K562 (cell line): Measurements from ENCODE around the gene ZDHHC24. TPM values are rescaled to one million over a fixed set of nuclear protein-coding genes. Genes with fewer than 3 reads are reported as not detected.

ENCODE experiments used
- ATF7 ChIP-seq: fragments of 450-650 bp; IDR thresholded peaks from 2 replicates; pipeline ENCODE4 v1.7.1; 2014; ENCODE audit warnings: mild to moderate bottlenecking, moderate library complexity
- BDP1 ChIP-seq: IDR thresholded peaks from 3 replicates; pipeline ENCODE4 v1.6.1; 2011; ENCODE audit not compliant: insufficient read length, insufficient read depth
- CXXC5 ChIP-seq: fragments of 250-450 bp; sonication (Bioruptor Pico); IDR thresholded peaks from 2 replicates; pipeline ENCODE4 v1.8.0; 2022; ENCODE audit warnings: inconsistent platforms, mild to moderate bottlenecking, moderate library complexity
- FIP1L1 ChIP-seq: fragments of 200-400 bp; formaldehyde crosslinking; IDR thresholded peaks from 2 replicates; pipeline ENCODE4 v1.6.1; 2018; ENCODE audit warnings: mild to moderate bottlenecking, low read depth, low read length; ENCODE audit not compliant: poor library complexity, severe bottlenecking
- FOXK2 ChIP-seq, 2 experiments: fragments of 450-650 bp; IDR thresholded peaks in 1 of 2; conservative IDR thresholded peaks in 1 of 2; 2 replicates each; pipeline ENCODE4 v1.6.1; 2016; ENCODE audit warnings: low read depth in 2 of 2, mild to moderate bottlenecking in 1 of 2
- MED1 ChIP-seq: sonication (generic); formaldehyde crosslinking; IDR thresholded peaks from 2 replicates; pipeline ENCODE4 v1.8.1; 2023; ENCODE audit warnings: missing genetic modification reagents, borderline replicate concordance
- MEF2A ChIP-seq: IDR thresholded peaks from 2 replicates; pipeline ENCODE4 v1.6.1; 2011; ENCODE audit warnings: low read depth, mild to moderate bottlenecking, low read length, moderate library complexity; ENCODE audit not compliant: control insufficient read depth
- NR4A1 ChIP-seq, 2 experiments: fragments of 250-450 bp in 1 of 2; fragments of 450-650 bp in 1 of 2; sonication (Bioruptor Pico) in 1 of 2; IDR thresholded peaks; 2 replicates each; pipeline versions ENCODE4 v1.4.0 to v1.6.1; 2016 to 2020; ENCODE audit warnings: mild to moderate bottlenecking in 2 of 2, missing compliant biosample characterization in 1 of 2, missing genetic modification characterization in 1 of 2, moderate library complexity in 1 of 2
- SIX5 ChIP-seq, 2 experiments: IDR thresholded peaks; 2 replicates each; pipeline ENCODE4 v1.6.1; 2011; ENCODE audit warnings: low read length in 2 of 2, borderline replicate concordance in 1 of 2, low read depth in 1 of 2, mild to moderate bottlenecking in 1 of 2, moderate library complexity in 1 of 2; ENCODE audit not compliant: insufficient read depth in 1 of 2
- SMARCB1 ChIP-seq: IDR thresholded peaks from 2 replicates; pipeline ENCODE4 v1.6.1; 2011; ENCODE audit warnings: improper control_type of control experiment, low read depth; ENCODE audit not compliant: insufficient read length
- SP1 ChIP-seq: sonication (generic); formaldehyde crosslinking; IDR thresholded peaks from 2 replicates; pipeline ENCODE4 v1.8.1; 2022; ENCODE audit warnings: mild to moderate bottlenecking, missing genetic modification reagents
- ZNF232 ChIP-seq: sonication (generic); formaldehyde crosslinking; IDR thresholded peaks from 2 replicates; pipeline ENCODE4 v1.8.0; 2022; ENCODE audit warnings: mild to moderate bottlenecking, missing genetic modification reagents
- ZNF431 ChIP-seq: sonication (generic); formaldehyde crosslinking; IDR thresholded peaks from 2 replicates; pipeline ENCODE4 v1.8.0; 2022; ENCODE audit warnings: mild to moderate bottlenecking, missing genetic modification reagents
- ZNF586 ChIP-seq: fragments of 450-650 bp; formaldehyde crosslinking; conservative IDR thresholded peaks from 2 replicates; pipeline ENCODE4 v1.4.0; 2020; ENCODE audit warnings: mild to moderate bottlenecking, moderate library complexity
- ZNF778 ChIP-seq: fragments of 450-650 bp; formaldehyde crosslinking; IDR thresholded peaks from 2 replicates; pipeline ENCODE4 v1.4.0; 2020; ENCODE audit warnings: mild to moderate bottlenecking, moderate library complexity
- ZNF780A ChIP-seq: fragments of 250-450 bp; sonication (Bioruptor Pico); IDR thresholded peaks from 2 replicates; pipeline ENCODE4 v1.5.0; 2021; ENCODE audit warnings: mild to moderate bottlenecking
- polyA plus RNA-seq, 8 experiments: library from polyadenylated mRNA; depleted of rRNA in 4 of 8; stranded (reverse) in 5 of 8; unstranded in 3 of 8; fragments of >200 nt; fragmentation: Nextera tagmentation in 2 of 8; fragmentation: Illumina TruSeq in 1 of 8; extraction: Ambion mirVana in 2 of 8; extraction: Trizol in 1 of 8; gene quantifications; 2 replicates each; pipeline versions ENCODE4 v1.2.1 to v1.2.3, GENCODE V29; 2011 to 2014; ENCODE audit warnings: inconsistent platforms in 1 of 8, missing spikeins in 1 of 8
- total RNA-seq, 7 experiments: library from RNA; depleted of rRNA in 6 of 7; stranded (reverse); fragments of >200 nt in 6 of 7; fragmentation: Illumina TruSeq in 2 of 7; extraction: Trizol in 2 of 7; gene quantifications; 2 replicates each; pipeline versions ENCODE4 v1.2.1 to v1.2.3, GENCODE V29; 2011 to 2021; ENCODE audit warnings: low replicate concordance in 1 of 7
- TF ChIP-seq, protein P1 (sequence below): IDR thresholded peaks from 2 replicates; pipeline ENCODE4 v1.6.1; 2012; ENCODE audit warnings: low read depth, low read length, improper control_type of control experiment, borderline replicate concordance
- TF ChIP-seq, protein P2 (sequence below): fragments of 450-650 bp; IDR thresholded peaks from 2 replicates; pipeline ENCODE4 v1.6.1; 2016; ENCODE audit warnings: low read depth

The ZDHHC24 gene
- total and polyA plus RNA-seq, 9 of the 15 experiments (the other 6 are each of a cell fraction or from before 2014, with no cell fraction given) = 0.45 to 11.2 (median 2.7) TPM

- TF ChIP-seq CXXC5 (CRISPR knock-in tag) = peak; percentile 99
- peak; percentile 71; the same call in 1 of the 2 replicates for TF ChIP-seq ZNF431
- TF ChIP-seq, protein P1, sequence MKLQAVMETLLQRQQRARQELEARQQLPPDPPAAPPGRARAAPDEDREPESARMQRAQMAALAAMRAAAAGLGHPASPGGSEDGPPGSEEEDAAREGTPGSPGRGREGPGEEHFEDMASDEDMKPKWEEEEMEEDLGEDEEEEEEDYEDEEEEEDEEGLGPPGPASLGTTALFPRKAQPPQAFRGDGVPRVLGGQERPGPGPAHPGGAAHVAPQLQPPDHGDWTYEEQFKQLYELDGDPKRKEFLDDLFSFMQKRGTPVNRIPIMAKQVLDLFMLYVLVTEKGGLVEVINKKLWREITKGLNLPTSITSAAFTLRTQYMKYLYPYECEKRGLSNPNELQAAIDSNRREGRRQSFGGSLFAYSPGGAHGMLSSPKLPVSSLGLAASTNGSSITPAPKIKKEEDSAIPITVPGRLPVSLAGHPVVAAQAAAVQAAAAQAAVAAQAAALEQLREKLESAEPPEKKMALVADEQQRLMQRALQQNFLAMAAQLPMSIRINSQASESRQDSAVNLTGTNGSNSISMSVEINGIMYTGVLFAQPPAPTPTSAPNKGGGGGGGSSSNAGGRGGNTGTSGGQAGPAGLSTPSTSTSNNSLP = no peak
- TF ChIP-seq, protein P2, sequence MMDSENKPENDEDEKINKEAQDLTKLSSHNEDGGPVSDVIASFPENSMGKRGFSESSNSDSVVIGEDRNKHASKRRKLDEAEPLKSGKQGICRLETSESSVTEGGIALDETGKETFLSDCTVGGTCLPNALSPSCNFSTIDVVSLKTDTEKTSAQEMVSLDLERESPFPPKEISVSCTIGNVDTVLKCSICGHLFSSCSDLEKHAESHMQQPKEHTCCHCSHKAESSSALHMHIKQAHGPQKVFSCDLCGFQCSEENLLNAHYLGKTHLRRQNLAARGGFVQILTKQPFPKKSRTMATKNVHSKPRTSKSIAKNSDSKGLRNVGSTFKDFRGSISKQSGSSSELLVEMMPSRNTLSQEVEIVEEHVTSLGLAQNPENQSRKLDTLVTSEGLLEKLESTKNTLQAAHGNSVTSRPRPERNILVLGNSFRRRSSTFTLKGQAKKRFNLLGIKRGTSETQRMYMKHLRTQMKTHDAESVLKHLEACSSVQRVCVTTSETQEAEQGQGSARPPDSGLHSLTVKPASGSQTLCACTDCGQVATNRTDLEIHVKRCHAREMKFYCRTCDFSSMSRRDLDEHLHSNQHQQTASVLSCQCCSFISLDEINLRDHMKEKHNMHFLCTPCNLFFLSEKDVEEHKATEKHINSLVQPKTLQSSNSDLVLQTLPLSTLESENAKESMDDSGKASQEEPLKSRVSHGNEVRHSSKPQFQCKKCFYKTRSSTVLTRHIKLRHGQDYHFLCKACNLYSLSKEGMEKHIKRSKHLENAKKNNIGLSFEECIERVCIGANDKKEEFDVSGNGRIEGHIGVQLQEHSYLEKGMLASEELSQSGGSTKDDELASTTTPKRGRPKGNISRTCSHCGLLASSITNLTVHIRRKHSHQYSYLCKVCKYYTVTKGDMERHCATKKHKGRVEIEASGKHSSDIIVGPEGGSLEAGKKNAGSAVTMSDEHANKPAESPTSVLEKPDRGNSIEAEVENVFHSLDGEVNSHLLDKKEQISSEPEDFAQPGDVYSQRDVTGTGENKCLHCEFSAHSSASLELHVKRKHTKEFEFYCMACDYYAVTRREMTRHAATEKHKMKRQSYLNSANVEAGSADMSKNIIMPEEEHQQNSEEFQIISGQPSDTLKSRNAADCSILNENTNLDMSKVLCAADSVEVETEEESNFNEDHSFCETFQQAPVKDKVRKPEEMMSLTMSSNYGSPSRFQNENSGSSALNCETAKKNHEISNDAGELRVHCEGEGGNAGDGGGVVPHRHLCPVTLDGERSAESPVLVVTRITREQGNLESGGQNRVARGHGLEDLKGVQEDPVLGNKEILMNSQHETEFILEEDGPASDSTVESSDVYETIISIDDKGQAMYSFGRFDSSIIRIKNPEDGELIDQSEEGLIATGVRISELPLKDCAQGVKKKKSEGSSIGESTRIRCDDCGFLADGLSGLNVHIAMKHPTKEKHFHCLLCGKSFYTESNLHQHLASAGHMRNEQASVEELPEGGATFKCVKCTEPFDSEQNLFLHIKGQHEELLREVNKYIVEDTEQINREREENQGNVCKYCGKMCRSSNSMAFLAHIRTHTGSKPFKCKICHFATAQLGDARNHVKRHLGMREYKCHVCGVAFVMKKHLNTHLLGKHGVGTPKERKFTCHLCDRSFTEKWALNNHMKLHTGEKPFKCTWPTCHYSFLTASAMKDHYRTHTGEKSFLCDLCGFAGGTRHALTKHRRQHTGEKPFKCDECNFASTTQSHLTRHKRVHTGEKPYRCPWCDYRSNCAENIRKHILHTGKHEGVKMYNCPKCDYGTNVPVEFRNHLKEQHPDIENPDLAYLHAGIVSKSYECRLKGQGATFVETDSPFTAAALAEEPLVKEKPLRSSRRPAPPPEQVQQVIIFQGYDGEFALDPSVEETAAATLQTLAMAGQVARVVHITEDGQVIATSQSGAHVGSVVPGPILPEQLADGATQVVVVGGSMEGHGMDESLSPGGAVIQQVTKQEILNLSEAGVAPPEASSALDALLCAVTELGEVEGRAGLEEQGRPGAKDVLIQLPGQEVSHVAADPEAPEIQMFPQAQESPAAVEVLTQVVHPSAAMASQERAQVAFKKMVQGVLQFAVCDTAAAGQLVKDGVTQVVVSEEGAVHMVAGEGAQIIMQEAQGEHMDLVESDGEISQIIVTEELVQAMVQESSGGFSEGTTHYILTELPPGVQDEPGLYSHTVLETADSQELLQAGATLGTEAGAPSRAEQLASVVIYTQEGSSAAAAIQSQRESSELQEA = no peak
- peak; percentile 91 for TF ChIP-seq SP1 (CRISPR knock-in tag)
- peak; percentile 5 for TF ChIP-seq ATF7
- peak; percentile 68 for TF ChIP-seq FIP1L1
- no peak for TF ChIP-seq ZNF780A (CRISPR knock-in tag)
- TF ChIP-seq MEF2A = no peak
- TF ChIP-seq MED1 (CRISPR knock-in tag) = no peak
- TF ChIP-seq FOXK2 (conservative IDR thresholded peaks at IDR 0.05 in 1 of 2, IDR thresholded peaks at IDR 0.05 in 1 of 2; ENCODE audit: low read depth in 2 of 2) = no peak
- no peak for TF ChIP-seq ZNF586 (CRISPR knock-in tag)
- TF ChIP-seq BDP1 = no peak
- TF ChIP-seq SMARCB1 = no peak
- TF ChIP-seq ZNF778 (CRISPR knock-in tag) = no peak
- no peak for TF ChIP-seq ZNF232 (CRISPR knock-in tag)
- no peak for TF ChIP-seq SIX5 (IDR thresholded peaks at IDR 0.05; ENCODE audit: borderline replicate concordance in 1 of 2, insufficient read depth in 1 of 2, low read depth in 1 of 2, low read length in 2 of 2)
- no peak for TF ChIP-seq NR4A1 (CRISPR knock-in tag; IDR thresholded peaks at IDR 0.05)
- 0 out of 2 replicates have a peak, but pooled peaks have one; percentile 31 for TF ChIP-seq NR4A1 (tag; IDR thresholded peaks at IDR 0.05)
These were observed at the start of gene ZDHHC24 (continued) for GRCh38 chr11:66545701-66546367.
